ENCODE data around the gene RPAP2.
"Not testable (repeated sequence)": the region's sequence is repeated elsewhere in the genome, so short reads cannot be mapped to it uniquely, and the experiment has no call there.

Gene RPAP2

DNA sequence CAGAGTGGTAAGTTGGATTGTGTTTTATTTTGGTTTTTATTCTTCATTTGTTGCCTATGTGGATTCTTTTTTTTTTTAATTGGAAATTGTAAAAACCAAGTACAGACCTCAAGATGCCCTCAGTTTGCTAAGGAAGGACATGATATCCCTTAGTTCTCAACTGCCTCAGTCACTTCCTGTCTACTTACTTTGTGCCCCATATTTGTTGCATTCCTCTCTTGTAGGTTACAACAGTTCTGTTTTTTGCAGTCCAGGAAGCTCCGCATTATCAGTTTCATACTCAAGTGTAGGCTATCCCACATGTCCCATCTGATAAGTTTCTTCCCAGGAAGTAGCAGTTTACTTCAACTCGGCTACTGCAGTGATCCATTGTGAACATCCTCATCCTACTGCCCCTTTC, 82.0 kb downstream of the RPAP2 start:
- ATAC-seq = no peak
- TF ChIP-seq SNAI2 (CRISPR knock-in tag; IDR thresholded peaks at IDR 0.05) = no peak
- no peak for TF ChIP-seq ZNF565 (CRISPR knock-in tag; conservative IDR thresholded peaks at IDR 0.05; ENCODE audit: low read depth)
- no peak for TF ChIP-seq PPARA (CRISPR knock-in tag; IDR thresholded peaks at IDR 0.05; ENCODE audit: borderline replicate concordance)
- TF ChIP-seq, protein P1, sequence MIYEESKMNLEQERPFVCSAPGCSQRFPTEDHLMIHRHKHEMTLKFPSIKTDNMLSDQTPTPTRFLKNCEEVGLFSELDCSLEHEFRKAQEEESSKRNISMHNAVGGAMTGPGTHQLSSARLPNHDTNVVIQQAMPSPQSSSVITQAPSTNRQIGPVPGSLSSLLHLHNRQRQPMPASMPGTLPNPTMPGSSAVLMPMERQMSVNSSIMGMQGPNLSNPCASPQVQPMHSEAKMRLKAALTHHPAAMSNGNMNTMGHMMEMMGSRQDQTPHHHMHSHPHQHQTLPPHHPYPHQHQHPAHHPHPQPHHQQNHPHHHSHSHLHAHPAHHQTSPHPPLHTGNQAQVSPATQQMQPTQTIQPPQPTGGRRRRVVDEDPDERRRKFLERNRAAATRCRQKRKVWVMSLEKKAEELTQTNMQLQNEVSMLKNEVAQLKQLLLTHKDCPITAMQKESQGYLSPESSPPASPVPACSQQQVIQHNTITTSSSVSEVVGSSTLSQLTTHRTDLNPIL (CRISPR knock-in tag; IDR thresholded peaks at IDR 0.05; ENCODE audit: low read depth) = no peak
- TF ChIP-seq ZFP3 (CRISPR knock-in tag; IDR thresholded peaks at IDR 0.05) = no peak
- no peak for TF ChIP-seq BACH2 (CRISPR knock-in tag; IDR thresholded peaks at IDR 0.05; ENCODE audit: borderline replicate concordance)
- TF ChIP-seq ISL1 (CRISPR knock-in tag; IDR thresholded peaks at IDR 0.05) = no peak
- TF ChIP-seq, protein P2, sequence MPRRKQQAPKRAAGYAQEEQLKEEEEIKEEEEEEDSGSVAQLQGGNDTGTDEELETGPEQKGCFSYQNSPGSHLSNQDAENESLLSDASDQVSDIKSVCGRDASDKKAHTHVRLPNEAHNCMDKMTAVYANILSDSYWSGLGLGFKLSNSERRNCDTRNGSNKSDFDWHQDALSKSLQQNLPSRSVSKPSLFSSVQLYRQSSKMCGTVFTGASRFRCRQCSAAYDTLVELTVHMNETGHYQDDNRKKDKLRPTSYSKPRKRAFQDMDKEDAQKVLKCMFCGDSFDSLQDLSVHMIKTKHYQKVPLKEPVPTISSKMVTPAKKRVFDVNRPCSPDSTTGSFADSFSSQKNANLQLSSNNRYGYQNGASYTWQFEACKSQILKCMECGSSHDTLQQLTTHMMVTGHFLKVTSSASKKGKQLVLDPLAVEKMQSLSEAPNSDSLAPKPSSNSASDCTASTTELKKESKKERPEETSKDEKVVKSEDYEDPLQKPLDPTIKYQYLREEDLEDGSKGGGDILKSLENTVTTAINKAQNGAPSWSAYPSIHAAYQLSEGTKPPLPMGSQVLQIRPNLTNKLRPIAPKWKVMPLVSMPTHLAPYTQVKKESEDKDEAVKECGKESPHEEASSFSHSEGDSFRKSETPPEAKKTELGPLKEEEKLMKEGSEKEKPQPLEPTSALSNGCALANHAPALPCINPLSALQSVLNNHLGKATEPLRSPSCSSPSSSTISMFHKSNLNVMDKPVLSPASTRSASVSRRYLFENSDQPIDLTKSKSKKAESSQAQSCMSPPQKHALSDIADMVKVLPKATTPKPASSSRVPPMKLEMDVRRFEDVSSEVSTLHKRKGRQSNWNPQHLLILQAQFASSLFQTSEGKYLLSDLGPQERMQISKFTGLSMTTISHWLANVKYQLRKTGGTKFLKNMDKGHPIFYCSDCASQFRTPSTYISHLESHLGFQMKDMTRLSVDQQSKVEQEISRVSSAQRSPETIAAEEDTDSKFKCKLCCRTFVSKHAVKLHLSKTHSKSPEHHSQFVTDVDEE (CRISPR knock-in tag; IDR thresholded peaks at IDR 0.05) = no peak
- no peak for TF ChIP-seq TCF4 (CRISPR knock-in tag; IDR thresholded peaks at IDR 0.05; ENCODE audit: borderline replicate concordance)
- no peak for TF ChIP-seq GLIS3 (CRISPR knock-in tag; IDR thresholded peaks at IDR 0.05)
- no peak for TF ChIP-seq ZNF70 (CRISPR knock-in tag; IDR thresholded peaks at IDR 0.05)
- TF ChIP-seq, protein P3, sequence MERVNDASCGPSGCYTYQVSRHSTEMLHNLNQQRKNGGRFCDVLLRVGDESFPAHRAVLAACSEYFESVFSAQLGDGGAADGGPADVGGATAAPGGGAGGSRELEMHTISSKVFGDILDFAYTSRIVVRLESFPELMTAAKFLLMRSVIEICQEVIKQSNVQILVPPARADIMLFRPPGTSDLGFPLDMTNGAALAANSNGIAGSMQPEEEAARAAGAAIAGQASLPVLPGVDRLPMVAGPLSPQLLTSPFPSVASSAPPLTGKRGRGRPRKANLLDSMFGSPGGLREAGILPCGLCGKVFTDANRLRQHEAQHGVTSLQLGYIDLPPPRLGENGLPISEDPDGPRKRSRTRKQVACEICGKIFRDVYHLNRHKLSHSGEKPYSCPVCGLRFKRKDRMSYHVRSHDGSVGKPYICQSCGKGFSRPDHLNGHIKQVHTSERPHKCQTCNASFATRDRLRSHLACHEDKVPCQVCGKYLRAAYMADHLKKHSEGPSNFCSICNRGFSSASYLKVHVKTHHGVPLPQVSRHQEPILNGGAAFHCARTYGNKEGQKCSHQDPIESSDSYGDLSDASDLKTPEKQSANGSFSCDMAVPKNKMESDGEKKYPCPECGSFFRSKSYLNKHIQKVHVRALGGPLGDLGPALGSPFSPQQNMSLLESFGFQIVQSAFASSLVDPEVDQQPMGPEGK (CRISPR knock-in tag; IDR thresholded peaks at IDR 0.05; ENCODE audit: borderline replicate concordance) = no peak
- TF ChIP-seq ZFP30 (CRISPR knock-in tag; IDR thresholded peaks at IDR 0.05) = no peak
- no peak for TF ChIP-seq RARB (CRISPR knock-in tag; IDR thresholded peaks at IDR 0.05)
- no peak for TF ChIP-seq ZNF8 (CRISPR knock-in tag; IDR thresholded peaks at IDR 0.05)
- TF ChIP-seq CSDC2 (CRISPR knock-in tag; IDR thresholded peaks at IDR 0.05) = no peak
- no peak for TF ChIP-seq ZC3H10 (CRISPR knock-in tag; IDR thresholded peaks at IDR 0.05)
- no peak for TF ChIP-seq OSR1 (CRISPR knock-in tag; IDR thresholded peaks at IDR 0.05)

DNA sequence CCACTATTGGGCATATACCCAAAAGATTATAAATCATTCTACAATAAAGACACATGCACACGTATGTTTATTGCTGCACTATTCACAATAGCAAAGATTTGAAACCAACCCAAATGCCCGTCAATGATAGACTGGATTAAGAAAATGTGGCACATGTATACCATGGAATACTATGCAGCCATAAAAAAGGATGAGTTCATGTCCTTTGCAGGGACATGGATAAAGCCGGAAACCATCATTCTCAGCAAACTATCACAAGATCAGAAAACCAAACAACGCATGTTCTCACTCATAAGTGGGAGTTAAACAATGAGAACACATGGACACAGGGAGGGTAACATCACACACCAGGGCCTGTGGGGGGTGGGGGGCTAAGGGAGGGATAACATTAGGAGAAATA, 95.1 kb downstream of the RPAP2 start:
- not testable (repeated sequence) for ATAC-seq

DNA sequence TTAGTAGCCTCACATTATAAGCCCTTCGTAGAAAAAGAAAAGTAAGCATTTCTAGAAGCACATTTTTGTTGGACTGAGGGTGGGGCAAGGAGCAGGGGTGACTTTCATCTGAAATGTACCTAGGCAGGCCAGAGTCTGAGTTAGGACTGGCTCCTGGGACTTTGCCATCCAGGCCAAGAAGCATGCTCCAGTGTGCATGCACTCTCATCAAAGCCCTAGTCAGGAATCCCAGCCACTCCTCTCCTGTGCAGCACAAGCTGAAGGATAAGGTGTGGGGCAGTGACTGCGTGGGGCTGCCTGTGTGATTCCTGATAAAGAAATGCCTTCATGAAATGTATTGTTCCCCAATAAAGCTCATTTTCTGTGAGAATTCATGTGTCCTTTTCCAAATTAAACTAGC, 99.7 kb downstream of the RPAP2 start:
- ATAC-seq = no peak
- TF ChIP-seq ZNF565 (CRISPR knock-in tag; conservative IDR thresholded peaks at IDR 0.05; ENCODE audit: low read depth) (no peak), CSDC2 (CRISPR knock-in tag; IDR thresholded peaks at IDR 0.05) (no peak), BACH2 (CRISPR knock-in tag; IDR thresholded peaks at IDR 0.05; ENCODE audit: borderline replicate concordance) (no peak), ZNF70 (CRISPR knock-in tag; IDR thresholded peaks at IDR 0.05) (no peak), ARNTL (CRISPR knock-in tag; IDR thresholded peaks at IDR 0.05; ENCODE audit: borderline replicate concordance, low read depth) (no peak), RARB (CRISPR knock-in tag; IDR thresholded peaks at IDR 0.05) (no peak), ZNF8 (CRISPR knock-in tag; IDR thresholded peaks at IDR 0.05) (no peak), ESRRG (CRISPR knock-in tag; IDR thresholded peaks at IDR 0.05) (no peak), TCF4 (CRISPR knock-in tag; IDR thresholded peaks at IDR 0.05; ENCODE audit: borderline replicate concordance) (no peak), ZFP30 (CRISPR knock-in tag; IDR thresholded peaks at IDR 0.05) (no peak), ZC3H10 (CRISPR knock-in tag; IDR thresholded peaks at IDR 0.05) (no peak), OSR1 (CRISPR knock-in tag; IDR thresholded peaks at IDR 0.05) (no peak), SNAI2 (CRISPR knock-in tag; IDR thresholded peaks at IDR 0.05) (no peak), GLIS3 (CRISPR knock-in tag; IDR thresholded peaks at IDR 0.05) (no peak)
- TF ChIP-seq, protein P2 (CRISPR knock-in tag; IDR thresholded peaks at IDR 0.05) = no peak
- TF ChIP-seq, protein P3 (CRISPR knock-in tag; IDR thresholded peaks at IDR 0.05; ENCODE audit: borderline replicate concordance) = no peak
- TF ChIP-seq, protein P1 (CRISPR knock-in tag; IDR thresholded peaks at IDR 0.05; ENCODE audit: low read depth) = no peak
- TF ChIP-seq, protein P4, sequence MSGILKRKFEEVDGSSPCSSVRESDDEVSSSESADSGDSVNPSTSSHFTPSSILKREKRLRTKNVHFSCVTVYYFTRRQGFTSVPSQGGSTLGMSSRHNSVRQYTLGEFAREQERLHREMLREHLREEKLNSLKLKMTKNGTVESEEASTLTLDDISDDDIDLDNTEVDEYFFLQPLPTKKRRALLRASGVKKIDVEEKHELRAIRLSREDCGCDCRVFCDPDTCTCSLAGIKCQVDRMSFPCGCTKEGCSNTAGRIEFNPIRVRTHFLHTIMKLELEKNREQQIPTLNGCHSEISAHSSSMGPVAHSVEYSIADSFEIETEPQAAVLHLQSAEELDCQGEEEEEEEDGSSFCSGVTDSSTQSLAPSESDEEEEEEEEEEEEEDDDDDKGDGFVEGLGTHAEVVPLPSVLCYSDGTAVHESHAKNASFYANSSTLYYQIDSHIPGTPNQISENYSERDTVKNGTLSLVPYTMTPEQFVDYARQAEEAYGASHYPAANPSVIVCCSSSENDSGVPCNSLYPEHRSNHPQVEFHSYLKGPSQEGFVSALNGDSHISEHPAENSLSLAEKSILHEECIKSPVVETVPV (CRISPR knock-in tag; IDR thresholded peaks at IDR 0.05) = no peak

Data from SK-N-SH treated with all-trans-retinoic acid at 6 μM for 48 hours (cell line).